CD14-positive monocyte (primary cell): ENCODE data around the gene TMEM209. TPM values are rescaled to one million over a fixed set of nuclear protein-coding genes. Genes with fewer than 3 reads are reported as not detected.

ENCODE experiments used
- DNase-seq, 3 donors: peaks; one replicate each; pipeline ENCODE4 v3.0.0-alpha.2; 2011 to 2022
- H2AFZ ChIP-seq: 2 replicates; pipeline ENCODE4 v1.6.0; 2012; ENCODE audit warnings: mild to moderate bottlenecking, low read depth, low read length, inconsistent platforms; ENCODE audit not compliant: insufficient read depth, poor library complexity, severe bottlenecking
- H3K27ac ChIP-seq, 2 donors: 1 replicate in 1 of 2; 2 replicates in 1 of 2; pipeline ENCODE4 v1.5.1; 2012 to 2013; ENCODE audit warnings: low read length in 2 of 2, control low read depth in 1 of 2, inconsistent platforms in 1 of 2, low read depth in 1 of 2, mild to moderate bottlenecking in 1 of 2
- H3K27me3 ChIP-seq, 2 donors: one replicate each; pipeline versions ENCODE4 v1.6.0 to v1.6.1; 2011 to 2013; ENCODE audit warnings: low read length in 2 of 2; ENCODE audit not compliant: control insufficient read depth in 2 of 2, insufficient read depth in 2 of 2
- H3K36me3 ChIP-seq, 2 donors: replicated peaks in 1 of 2; 1 replicate in 1 of 2; 2 replicates in 1 of 2; pipeline versions ENCODE4 v1.5.1 to v1.6.1; 2012 to 2013; ENCODE audit warnings: low read length in 2 of 2, control low read depth in 1 of 2, inconsistent platforms in 1 of 2, mild to moderate bottlenecking in 1 of 2; ENCODE audit not compliant: insufficient read depth in 2 of 2, control insufficient read depth in 1 of 2
- H3K4me1 ChIP-seq, 2 donors: 1 replicate in 1 of 2; 2 replicates in 1 of 2; pipeline versions ENCODE4 v1.5.1 to v1.6.1; 2012 to 2013; ENCODE audit warnings: low read length in 2 of 2, control low read depth in 1 of 2, inconsistent platforms in 1 of 2, mild to moderate bottlenecking in 1 of 2, moderate library complexity in 1 of 2; ENCODE audit not compliant: insufficient read depth in 2 of 2, control insufficient read depth in 1 of 2
- H3K4me2 ChIP-seq: replicated peaks from 2 replicates; pipeline ENCODE3; 2012; ENCODE audit warnings: low read length, moderate library complexity, mild to moderate bottlenecking; ENCODE audit not compliant: poor library complexity, severe bottlenecking; ENCODE audit errors: extremely low read depth
- H3K4me3 ChIP-seq, 3 experiments: fragments of 200-600 bp in 1 of 3; sonication (generic) in 1 of 3; replicated peaks in 1 of 3; 1 replicate in 2 of 3; 2 replicates in 1 of 3; pipeline ENCODE4 v1.5.1; 2011 to 2013; ENCODE audit warnings: low read length in 3 of 3, mild to moderate bottlenecking in 3 of 3, control low read depth in 2 of 3, low read depth in 2 of 3, inconsistent platforms in 1 of 3, moderate library complexity in 1 of 3
- H3K79me2 ChIP-seq: 2 replicates; pipeline ENCODE4 v1.6.0; 2012; ENCODE audit warnings: mild to moderate bottlenecking, control low read depth, inconsistent platforms, low read length, moderate library complexity; ENCODE audit not compliant: insufficient read depth
- H3K9ac ChIP-seq: 2 replicates; pipeline ENCODE4 v1.6.0; 2017; ENCODE audit warnings: low read length, mild to moderate bottlenecking; ENCODE audit not compliant: insufficient read depth, poor library complexity, severe bottlenecking
- H3K9me3 ChIP-seq, 2 donors: replicated peaks in 1 of 2; 1 replicate in 1 of 2; 2 replicates in 1 of 2; pipeline versions ENCODE4 v1.5.1 to v1.6.1; 2012 to 2013; ENCODE audit warnings: low read length in 2 of 2, control low read depth in 1 of 2; ENCODE audit not compliant: control insufficient read depth in 1 of 2, insufficient read depth in 1 of 2
- H4K20me1 ChIP-seq: 2 replicates; pipeline ENCODE4 v1.6.0; 2012; ENCODE audit warnings: mild to moderate bottlenecking, low read length, control low read depth, moderate library complexity; ENCODE audit not compliant: insufficient read depth
- H3K27ac Mint-ChIP-seq, 7 donors: one replicate each; pipeline ENCODE4 v1.8.0; 2020; ENCODE audit warnings: mild to moderate bottlenecking in 7 of 7, mixed read lengths in 7 of 7, moderate library complexity in 6 of 7, inconsistent platforms in 2 of 7
- H3K27me3 Mint-ChIP-seq, 3 donors: one replicate each; pipeline ENCODE4 v1.8.0; 2021 to 2022; ENCODE audit warnings: low read depth in 3 of 3, mild to moderate bottlenecking in 3 of 3, mixed read lengths in 3 of 3, moderate library complexity in 3 of 3, inconsistent platforms in 1 of 3
- H3K36me3 Mint-ChIP-seq, 2 donors: one replicate each; pipeline ENCODE4 v1.8.0; 2020; ENCODE audit warnings: mixed read lengths in 2 of 2, inconsistent platforms in 1 of 2, mild to moderate bottlenecking in 1 of 2
- H3K4me1 Mint-ChIP-seq: one replicate; pipeline ENCODE4 v1.8.0; 2020; ENCODE audit warnings: mild to moderate bottlenecking, mixed read lengths
- H3K4me3 Mint-ChIP-seq, 2 donors: one replicate each; pipeline ENCODE4 v1.8.0; 2020; ENCODE audit warnings: mild to moderate bottlenecking in 2 of 2, mixed read lengths in 2 of 2, moderate library complexity in 1 of 2
- H3K9me3 Mint-ChIP-seq, 7 donors: one replicate each; pipeline ENCODE4 v1.8.0; 2020 to 2022; ENCODE audit warnings: mixed read lengths in 7 of 7, mild to moderate bottlenecking in 6 of 7, moderate library complexity in 6 of 7, inconsistent platforms in 2 of 7
- WGBS: methylation state at CpG from one replicate; pipeline ENCODE4 v1.1.5; 2013; ENCODE audit warnings: missing lambda C conversion rate; ENCODE audit not compliant: insufficient coverage; 5-methylcytosine and 5-hydroxymethylcytosine counted together
- intact Hi-C, 2 donors: fragments of 100-400 bp; cut with micrococcal nuclease; formaldehyde crosslinking; loops; one replicate each; pipeline versions ENCODE4 v1.15.0 to v1.15.1; 2023
- polyA plus RNA-seq, 3 donors: library from polyadenylated mRNA; depleted of rRNA in 1 of 3; unstranded in 2 of 3; stranded (reverse) in 1 of 3; fragments of 300-500 nt in 2 of 3; fragments of >200 nt in 1 of 3; fragmentation: Illumina TruSeq in 2 of 3; gene quantifications; 1 replicate in 2 of 3; 2 replicates in 1 of 3; pipeline ENCODE4 v1.2.3, GENCODE V29; 2012 to 2021
- TF ChIP-seq, protein P1 (sequence below): fragments of 200-600 bp; IDR thresholded peaks from one replicate; pipeline ENCODE4 v1.8.0; 2022; ENCODE audit warnings: antibody characterized with exemption, mild to moderate bottlenecking

Gene TMEM209
- polyA plus RNA-seq, 3 donors: 7.7 to 16.7 (median 9.6) TPM

DNA sequence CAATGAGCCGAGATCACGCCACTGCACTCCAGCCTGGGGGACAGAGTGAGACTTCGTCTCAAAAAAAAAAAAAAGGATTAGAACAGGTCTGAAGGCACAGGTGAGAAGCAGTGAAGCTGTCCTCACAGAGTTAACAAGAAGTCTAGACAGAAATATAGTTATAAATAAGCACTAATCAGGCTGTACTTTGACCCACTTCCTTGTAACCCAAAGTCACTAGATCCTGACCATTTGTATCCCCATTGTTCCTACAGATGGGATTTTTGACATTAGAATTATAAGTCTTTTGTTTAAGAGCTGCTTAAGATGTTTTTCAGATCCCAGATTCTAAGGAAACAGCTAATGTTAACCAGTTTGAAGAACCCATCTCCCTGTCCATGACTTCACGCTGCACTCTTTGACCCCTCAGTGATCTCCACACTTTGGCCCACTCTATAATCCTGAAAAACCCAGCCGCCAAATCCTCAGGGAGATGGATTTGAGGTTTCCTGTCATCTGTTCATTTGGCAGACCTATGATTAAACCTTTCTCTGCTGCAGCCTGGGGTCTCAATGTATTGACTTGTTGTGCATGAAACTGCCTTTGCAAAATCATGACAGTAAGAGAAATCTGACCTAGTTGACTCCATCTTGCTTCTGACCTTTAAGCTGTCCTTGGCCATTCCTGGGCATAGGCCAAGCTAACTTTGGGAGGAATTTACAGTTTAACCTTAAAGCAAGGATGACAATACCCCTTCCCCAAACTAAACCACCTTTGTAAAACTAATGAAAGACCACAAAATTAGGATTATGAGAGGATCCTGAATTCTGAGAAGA is 13.8 kb upstream of the TMEM209 start:
- intact Hi-C loops: no loop called here
- H3K4me1 ChIP-seq: no peaks in the 10 kb centered on the region
- H3K4me3 Mint-ChIP-seq: no peak overlapping the region
- DNase-seq: no peak
- no peak overlapping the region for H3K4me2 ChIP-seq
- no peak overlapping the region for H3K27ac ChIP-seq
- H4K20me1 ChIP-seq: no peaks in the 10 kb centered on the region
- no peak overlapping the region for H3K27ac Mint-ChIP-seq
- H3K9me3 Mint-ChIP-seq: peaks cover under 1 to 12% (median 3%) of the 10 kb centered on the region in 7 donors
- H3K27me3 Mint-ChIP-seq: peaks cover 0 to 3% (median 3%) of the 10 kb centered on the region in 3 donors
- H3K79me2 ChIP-seq: no peaks in the 10 kb centered on the region
- H3K9ac ChIP-seq: no peak overlapping the region
- H2AFZ ChIP-seq: no peak overlapping the region
- H3K9me3 ChIP-seq: no peaks in the 10 kb centered on the region
- TF ChIP-seq, protein P1, sequence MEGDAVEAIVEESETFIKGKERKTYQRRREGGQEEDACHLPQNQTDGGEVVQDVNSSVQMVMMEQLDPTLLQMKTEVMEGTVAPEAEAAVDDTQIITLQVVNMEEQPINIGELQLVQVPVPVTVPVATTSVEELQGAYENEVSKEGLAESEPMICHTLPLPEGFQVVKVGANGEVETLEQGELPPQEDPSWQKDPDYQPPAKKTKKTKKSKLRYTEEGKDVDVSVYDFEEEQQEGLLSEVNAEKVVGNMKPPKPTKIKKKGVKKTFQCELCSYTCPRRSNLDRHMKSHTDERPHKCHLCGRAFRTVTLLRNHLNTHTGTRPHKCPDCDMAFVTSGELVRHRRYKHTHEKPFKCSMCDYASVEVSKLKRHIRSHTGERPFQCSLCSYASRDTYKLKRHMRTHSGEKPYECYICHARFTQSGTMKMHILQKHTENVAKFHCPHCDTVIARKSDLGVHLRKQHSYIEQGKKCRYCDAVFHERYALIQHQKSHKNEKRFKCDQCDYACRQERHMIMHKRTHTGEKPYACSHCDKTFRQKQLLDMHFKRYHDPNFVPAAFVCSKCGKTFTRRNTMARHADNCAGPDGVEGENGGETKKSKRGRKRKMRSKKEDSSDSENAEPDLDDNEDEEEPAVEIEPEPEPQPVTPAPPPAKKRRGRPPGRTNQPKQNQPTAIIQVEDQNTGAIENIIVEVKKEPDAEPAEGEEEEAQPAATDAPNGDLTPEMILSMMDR: no peak
- no peaks in the 10 kb centered on the region for H3K36me3 Mint-ChIP-seq
- no peak overlapping the region for H3K4me3 ChIP-seq
- WGBS: 100% methylated on average over 3 of the region's 5 CpGs
- no peaks in the 10 kb centered on the region for H3K4me1 Mint-ChIP-seq
- no peaks in the 10 kb centered on the region for H3K27me3 ChIP-seq
- no peaks in the 10 kb centered on the region for H3K36me3 ChIP-seq

DNA sequence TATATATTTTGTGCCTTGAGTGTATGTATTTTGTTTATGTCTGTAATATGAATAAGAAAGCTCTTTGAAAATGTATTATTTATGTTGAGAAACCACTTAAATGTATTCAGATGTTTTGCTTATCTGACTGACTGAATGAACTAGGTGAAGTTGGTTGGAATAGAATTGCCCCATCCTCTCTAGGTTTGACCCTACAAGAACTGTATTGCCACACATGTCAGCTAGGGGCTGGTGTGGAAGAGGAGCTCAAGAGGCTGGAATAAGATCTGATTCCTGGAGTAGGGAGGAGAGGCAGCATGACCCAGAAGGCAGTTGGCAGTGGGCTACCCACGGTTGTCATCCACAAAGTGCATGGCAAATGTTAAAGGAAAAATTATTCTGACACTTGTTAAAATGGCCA is 11.5 kb upstream of the TMEM209 start:
- Histone ChIP-seq H3K4me2 (no peak overlapping the region), H2AFZ (no peak overlapping the region), H3K79me2 (no peaks in the 10 kb centered on the region), H3K9ac (no peak overlapping the region), H3K27ac (no peak overlapping the region), H3K36me3 (no peaks in the 10 kb centered on the region), H3K9me3 (no peaks in the 10 kb centered on the region), H4K20me1 (no peaks in the 10 kb centered on the region), H3K4me1 (no peaks in the 10 kb centered on the region), H3K27me3 (no peaks in the 10 kb centered on the region), H3K4me3 (no peak overlapping the region)
- intact Hi-C loops: no loop called here
- no CpG with 5 or more reads among the region's 1 CpG for WGBS
- no peaks in the 10 kb centered on the region for H3K36me3 Mint-ChIP-seq
- H3K4me3 Mint-ChIP-seq: no peak overlapping the region
- H3K27me3 Mint-ChIP-seq: peaks cover 0 to 5% (median 3%) of the 10 kb centered on the region in 3 donors
- H3K4me1 Mint-ChIP-seq: no peaks in the 10 kb centered on the region
- TF ChIP-seq, protein P1: no peak
- DNase-seq: no peak
- no peak overlapping the region for H3K27ac Mint-ChIP-seq
- H3K9me3 Mint-ChIP-seq: peaks cover 0 to 6% (median 0%) of the 10 kb centered on the region in 7 donors
